Adrenal gland (tissue), 12 donors: ENCODE data around the gene REM2. TPM values are rescaled to one million over a fixed set of nuclear protein-coding genes. Genes with fewer than 3 reads are reported as not detected.

ENCODE experiments used
- DNase-seq, 7 donors: peaks; one replicate each; pipeline ENCODE4 v3.0.0-alpha.2; 2019 to 2020
- H3K27ac ChIP-seq, 5 donors: fragments of 200-600 bp; sonication (generic) in 4 of 5; 1 replicate in 3 of 5; 2 replicates in 2 of 5; pipeline versions ENCODE4 v1.5.1 to v1.8.0; 2016 to 2020; ENCODE audit warnings: mild to moderate bottlenecking in 1 of 5
- H3K27me3 ChIP-seq: fragments of 200-600 bp; 2 replicates; pipeline ENCODE4 v1.8.0; 2021
- H3K36me3 ChIP-seq, 2 donors: fragments of 200-600 bp; replicated peaks in 1 of 2; 1 replicate in 1 of 2; 2 replicates in 1 of 2; pipeline versions ENCODE4 v1.5.1 to v1.8.0; 2018 to 2022
- H3K4me1 ChIP-seq, 2 donors: fragments of 200-600 bp; replicated peaks in 1 of 2; 1 replicate in 1 of 2; 2 replicates in 1 of 2; pipeline versions ENCODE4 v1.5.1 to v1.8.0; 2018 to 2021
- H3K4me3 ChIP-seq, 4 donors: fragments of 200-600 bp; sonication (generic) in 3 of 4; one replicate each; pipeline ENCODE4 v1.5.1; 2016 to 2018
- H3K9me3 ChIP-seq, 3 donors: fragments of 200-600 bp; sonication (generic) in 1 of 3; replicated peaks in 1 of 3; 1 replicate in 2 of 3; 2 replicates in 1 of 3; pipeline versions ENCODE4 v1.5.1 to v1.8.0; 2016 to 2021
- POLR2A ChIP-seq, 2 donors: fragments of 450-650 bp; IDR thresholded peaks; one replicate each; pipeline ENCODE4 v1.6.1; 2017; ENCODE audit warnings: antibody characterized with exemption in 2 of 2, mild to moderate bottlenecking in 2 of 2, moderate library complexity in 1 of 2
- WGBS, 4 donors: extraction: QIAGEN DNeasy Blood & Tissue Kit in 2 of 4; methylation state at CpG; one replicate each; pipeline versions ENCODE4 v1.1.5 to v1.1.7; 2013 to 2017; 5-methylcytosine and 5-hydroxymethylcytosine counted together
- intact Hi-C, 2 donors: fragments of 100-400 bp; cut with DNase I; formaldehyde crosslinking; loops; one replicate each; pipeline versions ENCODE4 v1.14.1 to v1.15.0; 2022 to 2023
- polyA plus RNA-seq, 3 donors: library from polyadenylated mRNA; stranded (reverse); fragments of 200-250 nt in 2 of 3; fragments of 350-450 nt in 1 of 3; fragmentation: Illumina TruSeq in 1 of 3; extraction: RNeasy Lipid Tissue Mini Kit (QIAGEN cat#74804) in 1 of 3; gene quantifications; one replicate each; pipeline ENCODE4 v1.2.3, GENCODE V29; 2013 to 2014
- small RNA-seq, 2 donors: library from RNA; depleted of rRNA; stranded (forward); fragments of <200 nt; gene quantifications; one replicate each; pipeline ENCODE3, GENCODE V24; 2016
- total RNA-seq, 9 donors: library from RNA; depleted of rRNA in 4 of 9; stranded (reverse); fragments of >200 nt in 4 of 9; fragments of 120-200 nt in 1 of 9; fragmentation: NEBNext Ultra II Directional in 1 of 9; extraction: Animal tissue kit (Norgen Biotek cat#: 25700) in 1 of 9; gene quantifications; one replicate each; pipeline versions ENCODE4 v1.1.0 to v1.2.4, GENCODE V29; 2013 to 2023
- TF ChIP-seq, protein P1 (sequence below), 6 experiments: fragments of 450-650 bp in 4 of 6; fragments of 200-600 bp in 2 of 6; sonication (generic) in 1 of 6; IDR thresholded peaks; 1 replicate in 5 of 6; 2 replicates in 1 of 6; pipeline versions ENCODE4 v1.5.1 to v1.8.0; 2016 to 2021; ENCODE audit warnings: antibody characterized with exemption in 6 of 6, mild to moderate bottlenecking in 2 of 6, moderate library complexity in 1 of 6
- donor health status: healthy with polysubstance abuse.
- donor health status: Bipolar disorder and iron deficiency.
- donor health status: DM: yes; HTN: yes; CAD: no.
- donor health status: DM: no; HTN: no; CAD: no.
- donor health status: DM: no; HTN: no; CAD: no.
- donor health status: DM: yes; HTN: yes; CAD: no.

REM2 gene
- total and polyA plus RNA-seq, 12 donors = 0.09 to 1.2 (median 0.26) TPM; not detected in 4

DNA sequence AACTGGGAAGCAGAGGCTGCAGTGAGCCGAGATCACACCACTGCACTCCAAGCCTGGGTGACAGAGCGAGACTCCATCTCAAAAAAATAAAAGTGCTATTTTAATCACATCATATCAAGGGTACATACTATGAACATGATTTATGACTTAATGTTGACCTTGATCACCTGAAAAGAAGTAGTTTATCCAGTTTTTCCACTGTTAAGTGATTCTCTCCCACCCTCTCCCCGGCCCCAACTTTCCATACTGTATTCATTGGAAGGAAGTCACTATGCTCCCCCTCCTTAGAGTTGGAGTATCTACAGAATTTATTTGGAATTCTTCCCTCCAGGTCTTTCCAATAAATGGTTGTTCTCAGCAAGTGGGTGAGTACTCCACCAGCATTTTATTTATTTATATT lies 49.1 kb downstream of the REM2 start:
- H3K27me3 ChIP-seq = no peaks in the 10 kb centered on the region
- intact Hi-C loops = loop anchor here in 1 of 2 donors (10.0 kb wide), 1 partner anchor 53 kb away; the partner anchor contains the start of gene AJUBA
- TF ChIP-seq, protein P1, sequence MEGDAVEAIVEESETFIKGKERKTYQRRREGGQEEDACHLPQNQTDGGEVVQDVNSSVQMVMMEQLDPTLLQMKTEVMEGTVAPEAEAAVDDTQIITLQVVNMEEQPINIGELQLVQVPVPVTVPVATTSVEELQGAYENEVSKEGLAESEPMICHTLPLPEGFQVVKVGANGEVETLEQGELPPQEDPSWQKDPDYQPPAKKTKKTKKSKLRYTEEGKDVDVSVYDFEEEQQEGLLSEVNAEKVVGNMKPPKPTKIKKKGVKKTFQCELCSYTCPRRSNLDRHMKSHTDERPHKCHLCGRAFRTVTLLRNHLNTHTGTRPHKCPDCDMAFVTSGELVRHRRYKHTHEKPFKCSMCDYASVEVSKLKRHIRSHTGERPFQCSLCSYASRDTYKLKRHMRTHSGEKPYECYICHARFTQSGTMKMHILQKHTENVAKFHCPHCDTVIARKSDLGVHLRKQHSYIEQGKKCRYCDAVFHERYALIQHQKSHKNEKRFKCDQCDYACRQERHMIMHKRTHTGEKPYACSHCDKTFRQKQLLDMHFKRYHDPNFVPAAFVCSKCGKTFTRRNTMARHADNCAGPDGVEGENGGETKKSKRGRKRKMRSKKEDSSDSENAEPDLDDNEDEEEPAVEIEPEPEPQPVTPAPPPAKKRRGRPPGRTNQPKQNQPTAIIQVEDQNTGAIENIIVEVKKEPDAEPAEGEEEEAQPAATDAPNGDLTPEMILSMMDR (IDR thresholded peaks at IDR 0.05) = no peak
- no peak for TF ChIP-seq POLR2A (IDR thresholded peaks at IDR 0.05)
- peaks cover 0 to 17% of the 10 kb centered on the region in 2 donors for H3K4me1 ChIP-seq
- no peaks in the 10 kb centered on the region for H3K9me3 ChIP-seq
- no peak for DNase-seq
- H3K27ac ChIP-seq = no peak overlapping the region
- no peaks in the 10 kb centered on the region for H3K36me3 ChIP-seq
- no peak overlapping the region for H3K4me3 ChIP-seq
- WGBS, 4 donors = 94 to 96% (median 95%) methylated on average over 2 to 3 of the region's 3 CpGs

DNA sequence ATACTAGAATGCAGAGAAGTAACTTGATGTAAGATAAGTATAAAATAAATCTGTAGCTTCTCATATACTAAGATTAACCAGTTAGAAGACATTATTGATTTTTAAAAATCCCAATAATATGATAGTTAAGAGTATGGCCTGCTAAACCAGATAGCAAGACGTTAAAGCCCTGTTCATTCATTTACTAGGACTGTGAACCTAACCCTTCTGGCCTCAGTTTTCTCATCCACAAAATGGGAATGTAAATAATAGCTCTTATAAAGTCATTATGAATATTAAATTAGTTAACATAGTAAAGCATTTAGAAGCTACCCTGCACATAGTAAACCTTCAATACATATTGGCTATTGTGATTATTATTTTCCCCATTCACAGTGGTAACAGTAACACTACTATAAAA lies 52.1 kb downstream of the REM2 start:
- no peak overlapping the region for H3K4me3 ChIP-seq
- H3K36me3 ChIP-seq = no peaks in the 10 kb centered on the region
- H3K9me3 ChIP-seq = no peaks in the 10 kb centered on the region
- H3K27ac ChIP-seq = no peak overlapping the region
- WGBS, 4 donors = 82 to 97% (median 85%) methylated on average over 1 of the region's 1 CpG
- no peaks in the 10 kb centered on the region for H3K27me3 ChIP-seq
- no peak for TF ChIP-seq POLR2A (IDR thresholded peaks at IDR 0.05)
- TF ChIP-seq, protein P1 (IDR thresholded peaks at IDR 0.05) = no peak
- intact Hi-C loops = loop anchor here in 1 of 2 donors (10.0 kb wide), 1 partner anchor 50 kb away; the partner anchor contains the start of gene AJUBA
- H3K4me1 ChIP-seq = no peaks in the 10 kb centered on the region
- DNase-seq = no peak

Small RNA genes within 50 kb of the gene (small RNA-seq; reads per million reads assigned to genes)
- 0 reads per million in 2 donors for gene RF00019

Other genes starting within 250 kb of the REM2 start
- not detected for gene OR6J1, start 238.9 kb upstream of the REM2 start, total RNA-seq
- not detected for gene OR6J1, start 238.9 kb upstream of the REM2 start, polyA plus RNA-seq
- gene OXA1L, start 116.5 kb upstream of the REM2 start, total RNA-seq = 100 to 1,000 TPM in 8 of 9 donors, 10 to 100 TPM in 1; 79.9 to 183 (median 130) TPM
- 100 to 1,000 TPM; 109 to 179 (median 168) TPM for gene OXA1L, start 116.5 kb upstream of the REM2 start, polyA plus RNA-seq
- 10 to 100 TPM in 8 of 9 donors, 1 to 10 TPM in 1; 7.3 to 30.5 (median 18.6) TPM for gene SLC7A7, start 67.8 kb upstream of the REM2 start, total RNA-seq
- 10 to 100 TPM in 1 of 3 donors, 1 to 10 TPM in 2; 4.0 to 10.1 (median 6.5) TPM for gene SLC7A7, start 67.8 kb upstream of the REM2 start, polyA plus RNA-seq
- gene MRPL52, start 53.3 kb upstream of the REM2 start, total RNA-seq = 100 to 1,000 TPM in 5 of 9 donors, 10 to 100 TPM in 4; 58.3 to 390 (median 111) TPM
- 100 to 1,000 TPM in 2 of 3 donors, 10 to 100 TPM in 1; 66.0 to 337 (median 256) TPM for gene MRPL52, start 53.3 kb upstream of the REM2 start, polyA plus RNA-seq
- gene MMP14, start 46.6 kb upstream of the REM2 start, total RNA-seq = 100 to 1,000 TPM in 4 of 9 donors, 10 to 100 TPM in 5; 19.3 to 161 (median 91.8) TPM
- 10 to 100 TPM; 15.5 to 65.2 (median 17.0) TPM for gene MMP14, start 46.6 kb upstream of the REM2 start, polyA plus RNA-seq
- gene LRP10, start 11.5 kb upstream of the REM2 start, total RNA-seq = 100 to 1,000 TPM in 4 of 9 donors, 10 to 100 TPM in 5; 14.8 to 207 (median 92.0) TPM
- gene LRP10, start 11.5 kb upstream of the REM2 start, polyA plus RNA-seq = 10 to 100 TPM; 13.1 to 26.8 (median 14.8) TPM
- gene RBM23, start 35.9 kb downstream of the REM2 start, total RNA-seq = 1,000 to 10,000 TPM in 2 of 9 donors, 100 to 1,000 TPM in 1, 10 to 100 TPM in 6; 70.4 to 1,877 (median 86.2) TPM
- gene RBM23, start 35.9 kb downstream of the REM2 start, polyA plus RNA-seq = 10 to 100 TPM; 39.5 to 82.8 (median 43.8) TPM
- gene PRMT5, start 46.2 kb downstream of the REM2 start, total RNA-seq = 100 to 1,000 TPM in 2 of 9 donors, 10 to 100 TPM in 7; 28.6 to 125 (median 68.0) TPM
- gene PRMT5, start 46.2 kb downstream of the REM2 start, polyA plus RNA-seq = 100 to 1,000 TPM in 1 of 3 donors, 10 to 100 TPM in 2; 20.9 to 134 (median 21.6) TPM
- 10 to 100 TPM; 16.8 to 72.2 (median 35.4) TPM for gene HAUS4, start 73.9 kb downstream of the REM2 start, total RNA-seq
- gene HAUS4, start 73.9 kb downstream of the REM2 start, polyA plus RNA-seq = 10 to 100 TPM; 11.2 to 20.4 (median 20.0) TPM
- gene AJUBA, start 99.3 kb downstream of the REM2 start, total RNA-seq = 10 to 100 TPM in 3 of 9 donors, 1 to 10 TPM in 6; 2.0 to 12.6 (median 6.2) TPM
- gene AJUBA, start 99.3 kb downstream of the REM2 start, polyA plus RNA-seq = 1 to 10 TPM; 1.4 to 3.6 (median 2.3) TPM
- gene C14orf93, start 126.9 kb downstream of the REM2 start, total RNA-seq = 10 to 100 TPM in 2 of 9 donors, 1 to 10 TPM in 7; 4.0 to 12.4 (median 8.0) TPM
- gene C14orf93, start 126.9 kb downstream of the REM2 start, polyA plus RNA-seq = 10 to 100 TPM in 1 of 3 donors, 1 to 10 TPM in 2; 2.9 to 12.5 (median 7.5) TPM
- 100 to 1,000 TPM; 114 to 377 (median 140) TPM for gene PSMB5, start 151.7 kb downstream of the REM2 start, total RNA-seq
- 100 to 1,000 TPM in 1 of 3 donors, 10 to 100 TPM in 2; 55.4 to 175 (median 75.4) TPM for gene PSMB5, start 151.7 kb downstream of the REM2 start, polyA plus RNA-seq
- under 1 TPM in 1 of 9 donors, not detected in 8; 0.17 TPM for gene PSMB11, start 159.0 kb downstream of the REM2 start, total RNA-seq
- not detected for gene PSMB11, start 159.0 kb downstream of the REM2 start, polyA plus RNA-seq
- 1 to 10 TPM; 1.9 to 5.7 (median 3.4) TPM for gene CDH24, start 174.3 kb downstream of the REM2 start, total RNA-seq
- 10 to 100 TPM in 2 of 3 donors, 1 to 10 TPM in 1; 1.5 to 29.3 (median 15.3) TPM for gene CDH24, start 174.3 kb downstream of the REM2 start, polyA plus RNA-seq
- gene ACIN1, start 211.9 kb downstream of the REM2 start, total RNA-seq = 100 to 1,000 TPM in 5 of 9 donors, 10 to 100 TPM in 4; 73.1 to 203 (median 129) TPM
- gene ACIN1, start 211.9 kb downstream of the REM2 start, polyA plus RNA-seq = 100 to 1,000 TPM; 116 to 431 (median 258) TPM
- gene C14orf119, start 212.3 kb downstream of the REM2 start, total RNA-seq = 100 to 1,000 TPM in 1 of 9 donors, 10 to 100 TPM in 8; 23.9 to 206 (median 55.4) TPM
- gene C14orf119, start 212.3 kb downstream of the REM2 start, polyA plus RNA-seq = 10 to 100 TPM; 28.0 to 52.9 (median 35.1) TPM
- not detected for gene CIROP, start 221.8 kb downstream of the REM2 start, total RNA-seq
- not detected for gene CIROP, start 221.8 kb downstream of the REM2 start, polyA plus RNA-seq
- gene CEBPE, start 236.0 kb downstream of the REM2 start, total RNA-seq = under 1 TPM in 1 of 9 donors, not detected in 8; 0.15 TPM
- under 1 TPM in 2 of 3 donors, not detected in 1; 0.03 to 0.40 TPM for gene CEBPE, start 236.0 kb downstream of the REM2 start, polyA plus RNA-seq